GM10266 (cell line): ENCODE data around the gene PLEKHA7.

Experiments
- DNase-seq: peaks from one replicate; pipeline ENCODE4 v3.0.0; 2012; ENCODE audit errors: extremely low spot score
- CTCF ChIP-seq: IDR thresholded peaks from 2 replicates; pipeline ENCODE4 v1.5.1; 2012; ENCODE audit warnings: mild to moderate bottlenecking, low read depth; ENCODE audit not compliant: control insufficient read depth, insufficient read depth; ENCODE audit errors: missing control alignments

The PLEKHA7 gene

GRCh38 chr11:16953663-16954062 lies 60.6 kb downstream of the PLEKHA7 start:
- no peak for TF ChIP-seq CTCF
- no peak for DNase-seq

- TF ChIP-seq CTCF, result no peak
- peak; percentile 44 for DNase-seq
Observed at GRCh38 chr11:16946477-16947282, 67.5 kb downstream of the PLEKHA7 start.

- peak; percentile 79 for TF ChIP-seq CTCF
- DNase-seq, result peak; percentile 76
Observed at GRCh38 chr11:16945671-16946469, 68.3 kb downstream of the PLEKHA7 start.

- no peak for DNase-seq
- no peak for TF ChIP-seq CTCF
Observed at GRCh38 chr11:16942911-16943310, 71.3 kb downstream of the PLEKHA7 start.

- no peak for TF ChIP-seq CTCF
- no peak for DNase-seq
Observed at GRCh38 chr11:16942342-16942741, 71.9 kb downstream of the PLEKHA7 start.

GRCh38 chr11:16941935-16942334 lies 72.3 kb downstream of the PLEKHA7 start:
- TF ChIP-seq CTCF, result no peak
- no peak for DNase-seq

GRCh38 chr11:16938061-16938460 lies 76.2 kb downstream of the PLEKHA7 start:
- no peak for DNase-seq
- no peak for TF ChIP-seq CTCF
